ENCODE results near the gene CXCR3.

CXCR3 gene

DNA sequence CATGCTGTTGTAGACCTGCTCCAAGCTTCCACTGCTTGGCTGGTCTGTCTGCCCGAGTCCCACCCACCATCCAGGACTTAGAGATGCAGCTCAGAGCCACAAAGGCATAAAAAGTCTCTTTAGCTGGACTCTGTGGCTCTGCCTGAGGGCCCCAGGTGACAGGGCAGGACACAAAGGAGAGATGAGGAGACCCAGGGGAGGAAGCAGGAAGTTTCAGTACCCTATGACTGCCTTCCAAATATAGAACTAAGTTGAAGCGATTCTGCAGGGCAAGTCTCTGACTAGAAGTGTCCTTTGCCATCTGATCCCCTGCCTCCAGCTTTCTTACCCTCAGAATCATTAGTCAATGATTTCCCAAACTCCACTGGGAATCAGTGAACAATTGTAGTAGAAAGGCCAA lies 11.2 kb upstream of the CXCR3 start:
- no peak overlapping the region for H3K23ac ChIP-seq (ENCODE audit: low read length)
- H4K8ac ChIP-seq (ENCODE audit: low read depth, low read length): no peak overlapping the region
- peaks cover 3 to 5% of the 10 kb centered on the region in 2 experiments for H3K4me1 ChIP-seq (ENCODE audit: control insufficient read depth in 1 of 2, insufficient read depth in 2 of 2, low read length in 2 of 2)
- no peak overlapping the region for H2BK12ac ChIP-seq (ENCODE audit: low read length)
- no peak overlapping the region for H2AK5ac ChIP-seq (ENCODE audit: low read length)
- H2BK5ac ChIP-seq (ENCODE audit: low read depth, low read length, poor library complexity): no peak overlapping the region
- no peaks in the 10 kb centered on the region for H3K79me2 ChIP-seq (ENCODE audit: control insufficient read depth, insufficient read depth, low read length, poor library complexity)
- no peak overlapping the region for H3K4ac ChIP-seq (ENCODE audit: low read depth, low read length)
- no peak overlapping the region for H3K4me2 ChIP-seq (ENCODE audit: low read length)
- no peaks in the 10 kb centered on the region for H3K36me3 ChIP-seq (ENCODE audit: control insufficient read depth in 1 of 2, insufficient read depth in 2 of 2, low read length in 2 of 2)
- no peak overlapping the region for H3K27ac ChIP-seq (ENCODE audit: low read depth, low read length)
- H2AFZ ChIP-seq (ENCODE audit: insufficient read depth, low read length, poor library complexity): no peak overlapping the region
- no peaks in the 10 kb centered on the region for H3K79me1 ChIP-seq (ENCODE audit: low read length)
- H4K91ac ChIP-seq (ENCODE audit: low read depth, low read length): no peak overlapping the region
- H3K14ac ChIP-seq (ENCODE audit: low read length): no peak overlapping the region
- no peak overlapping the region for H4K12ac ChIP-seq (ENCODE audit: low read depth, low read length)
- no CpG with 5 or more reads among the region's 2 CpGs for WGBS (ENCODE audit: extremely low coverage, insufficient coverage, insufficient read length)
- no peak overlapping the region for H3K9ac ChIP-seq (ENCODE audit: low read length)
- H3K27me3 ChIP-seq (ENCODE audit: insufficient read depth, low read length): no peaks in the 10 kb centered on the region
- no peak overlapping the region for H2BK120ac ChIP-seq (ENCODE audit: insufficient read depth, low read length, poor library complexity)
- H3K9me3 ChIP-seq (ENCODE audit: insufficient read depth, low read depth, low read length): no peaks in the 10 kb centered on the region
- no peak for DNase-seq
- H3K4me3 ChIP-seq (ENCODE audit: low read depth, low read length): no peak overlapping the region
- H3K18ac ChIP-seq (ENCODE audit: low read length): no peak overlapping the region

DNA sequence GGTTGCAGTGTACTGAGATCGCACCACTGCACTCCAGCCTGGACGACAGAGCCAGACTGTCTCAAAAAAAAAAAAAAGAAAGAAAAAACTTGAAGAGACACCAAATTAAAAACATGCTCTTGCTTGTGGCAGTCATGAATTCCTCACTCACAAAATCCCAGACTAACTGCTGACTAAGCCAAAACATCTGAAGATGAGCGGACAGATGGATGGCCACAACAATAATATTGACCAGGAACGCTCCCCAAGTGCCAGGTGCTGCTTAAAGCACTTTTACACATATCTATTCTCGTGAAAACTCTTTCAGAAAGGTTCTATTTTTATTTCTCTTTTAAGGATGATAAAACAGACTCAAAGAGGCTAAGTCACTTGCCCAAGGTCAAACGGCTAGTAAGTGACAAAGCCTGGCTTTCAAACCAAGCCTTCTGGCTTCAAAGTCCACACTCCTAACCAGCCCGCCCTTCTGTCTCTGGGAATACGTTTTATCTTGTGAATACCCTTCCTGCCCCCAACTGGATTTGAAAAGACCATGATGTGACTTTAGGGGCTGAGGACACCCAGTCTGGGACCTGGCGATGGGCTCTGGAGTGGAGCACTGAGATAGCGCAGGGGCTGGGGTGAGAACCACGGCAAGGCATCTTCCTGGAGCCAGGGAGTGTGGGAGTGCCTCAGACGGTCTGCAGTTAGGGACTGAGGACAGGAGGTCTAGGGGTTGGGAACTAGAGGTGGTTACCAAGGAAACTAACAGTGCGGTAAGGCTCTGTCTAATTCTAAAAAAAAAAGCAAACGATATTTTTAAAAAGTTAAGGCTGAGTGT lies 9.5 kb upstream of the CXCR3 start:
- H3K79me2 ChIP-seq (ENCODE audit: control insufficient read depth, insufficient read depth, low read length, poor library complexity): no peaks in the 10 kb centered on the region
- no peak overlapping the region for H2BK12ac ChIP-seq (ENCODE audit: low read length)
- H3K27ac ChIP-seq (ENCODE audit: low read depth, low read length): no peak overlapping the region
- H2AK5ac ChIP-seq (ENCODE audit: low read length): no peak overlapping the region
- no peak overlapping the region for H4K12ac ChIP-seq (ENCODE audit: low read depth, low read length)
- no peak overlapping the region for H3K4ac ChIP-seq (ENCODE audit: low read depth, low read length)
- H3K4me2 ChIP-seq (ENCODE audit: low read length): no peak overlapping the region
- peak overlapping the region; percentile 37 for H3K14ac ChIP-seq (ENCODE audit: low read length)
- no peak overlapping the region for H4K91ac ChIP-seq (ENCODE audit: low read depth, low read length)
- H2AFZ ChIP-seq (ENCODE audit: insufficient read depth, low read length, poor library complexity): no peak overlapping the region
- no CpG with 5 or more reads among the region's 14 CpGs for WGBS (ENCODE audit: extremely low coverage, insufficient coverage, insufficient read length)
- no peaks in the 10 kb centered on the region for H3K79me1 ChIP-seq (ENCODE audit: low read length)
- H3K18ac ChIP-seq (ENCODE audit: low read length): no peak overlapping the region
- peak overlapping the region; percentile 22 for H2BK120ac ChIP-seq (ENCODE audit: insufficient read depth, low read length, poor library complexity)
- no peak overlapping the region for H3K23ac ChIP-seq (ENCODE audit: low read length)
- H3K36me3 ChIP-seq (ENCODE audit: control insufficient read depth in 1 of 2, insufficient read depth in 2 of 2, low read length in 2 of 2): no peaks in the 10 kb centered on the region
- H4K8ac ChIP-seq (ENCODE audit: low read depth, low read length): no peak overlapping the region
- H3K4me3 ChIP-seq (ENCODE audit: low read depth, low read length): no peak overlapping the region
- H2BK5ac ChIP-seq (ENCODE audit: low read depth, low read length, poor library complexity): no peak overlapping the region
- H3K9me3 ChIP-seq (ENCODE audit: insufficient read depth, low read depth, low read length): no peaks in the 10 kb centered on the region
- peaks cover 2 to 6% of the 10 kb centered on the region in 2 experiments for H3K4me1 ChIP-seq (ENCODE audit: control insufficient read depth in 1 of 2, insufficient read depth in 2 of 2, low read length in 2 of 2)
- H3K9ac ChIP-seq (ENCODE audit: low read length): no peak overlapping the region
- no peak for DNase-seq
- H3K27me3 ChIP-seq (ENCODE audit: insufficient read depth, low read length): no peaks in the 10 kb centered on the region

DNA sequence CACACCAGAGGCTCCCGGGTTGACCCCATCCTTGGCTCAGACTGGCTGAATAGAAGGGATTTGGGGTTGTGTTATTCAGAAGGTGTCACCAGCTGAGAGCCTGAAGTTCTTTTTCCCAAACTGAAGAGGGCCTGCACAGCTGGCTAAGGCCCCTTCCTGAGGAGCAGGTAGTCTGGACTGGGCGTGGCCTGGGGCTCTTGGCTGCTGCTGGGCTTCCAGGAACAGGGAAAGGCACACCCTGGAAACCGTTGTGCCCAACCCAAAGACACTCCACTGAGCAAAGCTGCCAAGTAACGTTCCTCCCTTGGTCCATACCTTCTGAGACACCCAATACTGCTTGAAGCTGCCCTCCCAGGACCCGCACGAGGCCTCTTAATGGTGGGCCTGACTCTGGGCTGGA lies 8.3 kb upstream of the CXCR3 start:
- WGBS (ENCODE audit: extremely low coverage, insufficient coverage, insufficient read length): no CpG with 5 or more reads among the region's 6 CpGs
- no peak overlapping the region for H4K8ac ChIP-seq (ENCODE audit: low read depth, low read length)
- H2BK12ac ChIP-seq (ENCODE audit: low read length): no peak overlapping the region
- H2AK5ac ChIP-seq (ENCODE audit: low read length): no peak overlapping the region
- H2AFZ ChIP-seq (ENCODE audit: insufficient read depth, low read length, poor library complexity): no peak overlapping the region
- no peak overlapping the region for H4K12ac ChIP-seq (ENCODE audit: low read depth, low read length)
- no peaks in the 10 kb centered on the region for H3K9me3 ChIP-seq (ENCODE audit: insufficient read depth, low read depth, low read length)
- no peaks in the 10 kb centered on the region for H3K79me2 ChIP-seq (ENCODE audit: control insufficient read depth, insufficient read depth, low read length, poor library complexity)
- H3K14ac ChIP-seq (ENCODE audit: low read length): no peak overlapping the region
- no peak overlapping the region for H2BK5ac ChIP-seq (ENCODE audit: low read depth, low read length, poor library complexity)
- H3K9ac ChIP-seq (ENCODE audit: low read length): no peak overlapping the region
- H3K4ac ChIP-seq (ENCODE audit: low read depth, low read length): no peak overlapping the region
- H3K4me1 ChIP-seq (ENCODE audit: control insufficient read depth in 1 of 2, insufficient read depth in 2 of 2, low read length in 2 of 2): peaks cover 0 to 9% of the 10 kb centered on the region in 2 experiments
- no peak overlapping the region for H3K4me2 ChIP-seq (ENCODE audit: low read length)
- H3K27me3 ChIP-seq (ENCODE audit: insufficient read depth, low read length): no peaks in the 10 kb centered on the region
- no peak overlapping the region for H3K23ac ChIP-seq (ENCODE audit: low read length)
- no peaks in the 10 kb centered on the region for H3K36me3 ChIP-seq (ENCODE audit: control insufficient read depth in 1 of 2, insufficient read depth in 2 of 2, low read length in 2 of 2)
- H3K4me3 ChIP-seq (ENCODE audit: low read depth, low read length): no peak overlapping the region
- no peak overlapping the region for H3K27ac ChIP-seq (ENCODE audit: low read depth, low read length)
- no peak overlapping the region for H2BK120ac ChIP-seq (ENCODE audit: insufficient read depth, low read length, poor library complexity)
- no peak for DNase-seq
- H3K79me1 ChIP-seq (ENCODE audit: low read length): no peaks in the 10 kb centered on the region
- no peak overlapping the region for H4K91ac ChIP-seq (ENCODE audit: low read depth, low read length)
- no peak overlapping the region for H3K18ac ChIP-seq (ENCODE audit: low read length)

DNA sequence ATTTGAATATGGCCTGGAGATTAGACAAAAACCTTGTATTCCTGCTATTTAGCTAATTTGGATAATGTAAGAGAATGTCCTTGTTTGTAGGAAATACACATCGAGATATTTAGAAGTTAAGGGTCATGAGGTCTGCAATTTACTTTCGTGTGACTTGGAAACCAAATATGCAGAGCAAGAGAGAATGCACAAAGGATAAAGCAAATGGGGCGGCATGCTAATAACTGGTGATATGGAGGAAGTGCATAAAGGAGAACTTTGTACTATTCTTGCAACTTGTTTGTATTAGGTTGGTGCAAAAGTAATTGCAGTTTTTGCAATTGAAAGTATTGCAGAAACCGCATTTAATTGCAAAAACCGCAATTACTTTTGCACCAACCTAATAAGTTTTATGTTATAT lies 7.2 kb upstream of the CXCR3 start:
- H4K8ac ChIP-seq (ENCODE audit: low read depth, low read length): no peak overlapping the region

More for the DNA sequence above, 7.2 kb upstream of the CXCR3 start:
- no peaks in the 10 kb centered on the region for H3K79me2 ChIP-seq (ENCODE audit: control insufficient read depth, insufficient read depth, low read length, poor library complexity)
- no peak overlapping the region for H3K4me3 ChIP-seq (ENCODE audit: low read depth, low read length)
- no CpG with 5 or more reads among the region's 5 CpGs for WGBS (ENCODE audit: extremely low coverage, insufficient coverage, insufficient read length)
- H3K14ac ChIP-seq (ENCODE audit: low read length): no peak overlapping the region
- DNase-seq: no peak
- H2BK5ac ChIP-seq (ENCODE audit: low read depth, low read length, poor library complexity): no peak overlapping the region
- H3K18ac ChIP-seq (ENCODE audit: low read length): no peak overlapping the region
- H2AFZ ChIP-seq (ENCODE audit: insufficient read depth, low read length, poor library complexity): no peak overlapping the region
- H4K12ac ChIP-seq (ENCODE audit: low read depth, low read length): no peak overlapping the region
- no peak overlapping the region for H3K4me2 ChIP-seq (ENCODE audit: low read length)
- no peaks in the 10 kb centered on the region for H3K27me3 ChIP-seq (ENCODE audit: insufficient read depth, low read length)
- H3K79me1 ChIP-seq (ENCODE audit: low read length): no peaks in the 10 kb centered on the region
- no peak overlapping the region for H3K23ac ChIP-seq (ENCODE audit: low read length)
- H3K9me3 ChIP-seq (ENCODE audit: insufficient read depth, low read depth, low read length): no peaks in the 10 kb centered on the region
- peaks cover 0 to 7% of the 10 kb centered on the region in 2 experiments for H3K4me1 ChIP-seq (ENCODE audit: control insufficient read depth in 1 of 2, insufficient read depth in 2 of 2, low read length in 2 of 2)
- H3K27ac ChIP-seq (ENCODE audit: low read depth, low read length): no peak overlapping the region
- no peak overlapping the region for H2AK5ac ChIP-seq (ENCODE audit: low read length)
- H2BK12ac ChIP-seq (ENCODE audit: low read length): no peak overlapping the region
- H3K4ac ChIP-seq (ENCODE audit: low read depth, low read length): no peak overlapping the region
- H3K9ac ChIP-seq (ENCODE audit: low read length): no peak overlapping the region
- no peaks in the 10 kb centered on the region for H3K36me3 ChIP-seq (ENCODE audit: control insufficient read depth in 1 of 2, insufficient read depth in 2 of 2, low read length in 2 of 2)
- no peak overlapping the region for H4K91ac ChIP-seq (ENCODE audit: low read depth, low read length)
- H2BK120ac ChIP-seq (ENCODE audit: insufficient read depth, low read length, poor library complexity): no peak overlapping the region
